ENCODE measurements around the gene ASCC1.

- TF ChIP-seq, protein P1, sequence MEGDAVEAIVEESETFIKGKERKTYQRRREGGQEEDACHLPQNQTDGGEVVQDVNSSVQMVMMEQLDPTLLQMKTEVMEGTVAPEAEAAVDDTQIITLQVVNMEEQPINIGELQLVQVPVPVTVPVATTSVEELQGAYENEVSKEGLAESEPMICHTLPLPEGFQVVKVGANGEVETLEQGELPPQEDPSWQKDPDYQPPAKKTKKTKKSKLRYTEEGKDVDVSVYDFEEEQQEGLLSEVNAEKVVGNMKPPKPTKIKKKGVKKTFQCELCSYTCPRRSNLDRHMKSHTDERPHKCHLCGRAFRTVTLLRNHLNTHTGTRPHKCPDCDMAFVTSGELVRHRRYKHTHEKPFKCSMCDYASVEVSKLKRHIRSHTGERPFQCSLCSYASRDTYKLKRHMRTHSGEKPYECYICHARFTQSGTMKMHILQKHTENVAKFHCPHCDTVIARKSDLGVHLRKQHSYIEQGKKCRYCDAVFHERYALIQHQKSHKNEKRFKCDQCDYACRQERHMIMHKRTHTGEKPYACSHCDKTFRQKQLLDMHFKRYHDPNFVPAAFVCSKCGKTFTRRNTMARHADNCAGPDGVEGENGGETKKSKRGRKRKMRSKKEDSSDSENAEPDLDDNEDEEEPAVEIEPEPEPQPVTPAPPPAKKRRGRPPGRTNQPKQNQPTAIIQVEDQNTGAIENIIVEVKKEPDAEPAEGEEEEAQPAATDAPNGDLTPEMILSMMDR (IDR thresholded peaks at IDR 0.05; ENCODE audit: extremely low read depth in 1 of 2, insufficient read depth in 1 of 2, low read depth in 1 of 2, low read length in 2 of 2) = no peak
- no peak for TF ChIP-seq JUN (IDR thresholded peaks at IDR 0.05; ENCODE audit: borderline replicate concordance, insufficient read depth, insufficient read length, low read depth)
- no peak for TF ChIP-seq EZH2 (IDR thresholded peaks at IDR 0.05; ENCODE audit: borderline replicate concordance, low read depth, low read length, severe bottlenecking)
- TF ChIP-seq POLR2A (IDR thresholded peaks at IDR 0.05; ENCODE audit: low read depth, low read length) = no peak
- no peak for TF ChIP-seq GATA2 (IDR thresholded peaks at IDR 0.05; ENCODE audit: insufficient read depth, insufficient read length, low read depth, low read length)
- TF ChIP-seq, protein P2, sequence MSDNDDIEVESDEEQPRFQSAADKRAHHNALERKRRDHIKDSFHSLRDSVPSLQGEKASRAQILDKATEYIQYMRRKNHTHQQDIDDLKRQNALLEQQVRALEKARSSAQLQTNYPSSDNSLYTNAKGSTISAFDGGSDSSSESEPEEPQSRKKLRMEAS (IDR thresholded peaks at IDR 0.05; ENCODE audit: insufficient read depth, insufficient read length) = no peak
- no peak for TF ChIP-seq POLR2AphosphoS5 (IDR thresholded peaks at IDR 0.05; ENCODE audit: insufficient read depth, low read depth, low read length)
Measured at GRCh38 chr10:72146071-72146470, 70.0 kb downstream of the ASCC1 start.
